ENCODE results near the gene TRAK1.

DNA sequence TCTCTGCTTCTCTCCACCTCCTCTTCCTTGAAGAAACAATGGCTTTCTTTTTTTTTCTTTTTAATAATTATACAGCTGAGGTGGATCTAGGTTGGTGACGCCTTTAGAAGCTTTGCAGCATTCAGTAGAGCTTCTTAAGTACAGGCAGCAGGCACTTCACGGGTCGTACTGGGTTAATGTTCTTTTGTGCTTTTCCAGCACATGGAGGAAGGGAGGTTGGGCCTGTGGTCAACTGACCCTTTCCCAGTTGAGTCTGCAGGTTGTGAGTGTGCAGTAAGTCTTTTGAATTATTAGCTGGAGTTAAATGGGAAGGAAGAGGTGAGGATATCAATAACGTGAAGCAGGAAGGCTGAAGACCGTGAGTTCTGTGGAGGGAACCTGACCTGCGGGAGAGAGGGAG, 7.0 kb downstream of the TRAK1 start:
- TF ChIP-seq CTCF (IDR thresholded peaks at IDR 0.05), result no peak
- no peak for TF ChIP-seq EP300 (IDR thresholded peaks at IDR 0.05)
